Liver (tissue), 9 donors: ENCODE data around the gene ZNF358. TPM values are rescaled to one million over a fixed set of nuclear protein-coding genes. Genes with fewer than 3 reads are reported as not detected.
"Not testable (repeated sequence)": the region's sequence is repeated elsewhere in the genome, so short reads cannot be mapped to it uniquely, and the experiment has no call there.

Experiments used
- DNase-seq: peaks from one replicate; pipeline ENCODE4 v3.0.0-alpha.2; 2017; ENCODE audit warnings: low spot score
- H3K27ac ChIP-seq, 2 donors: one replicate each; pipeline ENCODE4 v1.7.0; 2013; ENCODE audit warnings: inconsistent platforms in 2 of 2, low read length in 2 of 2, control low read depth in 1 of 2, low read depth in 1 of 2, mild to moderate bottlenecking in 1 of 2
- H3K27me3 ChIP-seq, 4 donors: one replicate each; pipeline versions ENCODE4 v1.6.1 to v1.7.0; 2013; ENCODE audit warnings: low read length in 3 of 4, inconsistent platforms in 1 of 4, mild to moderate bottlenecking in 1 of 4, moderate library complexity in 1 of 4; ENCODE audit not compliant: control insufficient read depth in 4 of 4, insufficient read depth in 4 of 4
- H3K36me3 ChIP-seq, 4 donors: one replicate each; pipeline versions ENCODE4 v1.6.1 to v1.7.0; 2013; ENCODE audit warnings: low read length in 3 of 4, mild to moderate bottlenecking in 3 of 4, low read depth in 1 of 4, moderate library complexity in 1 of 4; ENCODE audit not compliant: control insufficient read depth in 4 of 4, insufficient read depth in 3 of 4
- H3K4me1 ChIP-seq, 4 donors: one replicate each; pipeline versions ENCODE4 v1.6.1 to v1.7.0; 2013; ENCODE audit warnings: low read length in 3 of 4, mild to moderate bottlenecking in 3 of 4, moderate library complexity in 1 of 4; ENCODE audit not compliant: control insufficient read depth in 4 of 4, insufficient read depth in 4 of 4
- H3K4me3 ChIP-seq, 3 donors: one replicate each; pipeline versions ENCODE4 v1.6.1 to v1.7.0; 2013; ENCODE audit warnings: low read length in 3 of 3, control low read depth in 1 of 3, low read depth in 1 of 3, mild to moderate bottlenecking in 1 of 3
- H3K9ac ChIP-seq, 2 donors: one replicate each; pipeline ENCODE4 v1.7.0; 2013; ENCODE audit warnings: low read length in 2 of 2, mild to moderate bottlenecking in 2 of 2, moderate library complexity in 2 of 2, control low read depth in 1 of 2, low read depth in 1 of 2
- H3K9me3 ChIP-seq, 4 donors: one replicate each; pipeline versions ENCODE4 v1.6.1 to v1.7.0; 2013; ENCODE audit warnings: low read length in 3 of 4; ENCODE audit not compliant: control insufficient read depth in 4 of 4
- CTCF ChIP-seq: fragments of 150-350 bp; IDR thresholded peaks from 2 replicates; pipeline ENCODE4 v1.5.1; 2017; ENCODE audit warnings: improper control_type of control experiment, low read depth, low read length; ENCODE audit not compliant: missing input control
- EGR1 ChIP-seq, 2 donors: IDR thresholded peaks; 2 replicates each; pipeline ENCODE4 v1.6.1; 2016 to 2018; ENCODE audit warnings: antibody characterized with exemption in 2 of 2, low read depth in 2 of 2
- FOXA1 ChIP-seq: IDR thresholded peaks from 2 replicates; pipeline ENCODE4 v1.6.1; 2016; ENCODE audit warnings: antibody characterized with exemption
- GABPA ChIP-seq, 2 donors: IDR thresholded peaks in 1 of 2; conservative IDR thresholded peaks in 1 of 2; 2 replicates each; pipeline ENCODE4 v1.6.1; 2016; ENCODE audit warnings: antibody characterized with exemption in 2 of 2, mild to moderate bottlenecking in 1 of 2, moderate library complexity in 1 of 2
- HNF4G ChIP-seq: IDR thresholded peaks from 2 replicates; pipeline ENCODE4 v1.6.1; 2016; ENCODE audit warnings: antibody characterized with exemption
- JUND ChIP-seq, 2 donors: IDR thresholded peaks; 2 replicates each; pipeline ENCODE4 v1.6.1; 2016; ENCODE audit warnings: antibody characterized with exemption in 2 of 2
- RAD21 ChIP-seq, 2 donors: IDR thresholded peaks; 2 replicates each; pipeline ENCODE4 v1.6.1; 2016; ENCODE audit warnings: antibody characterized with exemption in 2 of 2, mild to moderate bottlenecking in 2 of 2
- REST ChIP-seq: IDR thresholded peaks from 2 replicates; pipeline ENCODE4 v1.6.1; 2016; ENCODE audit warnings: antibody characterized with exemption, mild to moderate bottlenecking
- RXRA ChIP-seq, 2 donors: IDR thresholded peaks; 2 replicates each; pipeline ENCODE4 v1.6.1; 2017 to 2018; ENCODE audit warnings: antibody characterized with exemption in 2 of 2, mild to moderate bottlenecking in 1 of 2
- SP1 ChIP-seq: IDR thresholded peaks from 2 replicates; pipeline ENCODE4 v1.6.1; 2018; ENCODE audit warnings: antibody characterized with exemption, mild to moderate bottlenecking
- ZBTB33 ChIP-seq: IDR thresholded peaks from 2 replicates; pipeline ENCODE4 v1.6.1; 2016; ENCODE audit warnings: antibody characterized with exemption
- WGBS: extraction: QIAGEN DNeasy Blood & Tissue Kit; methylation state at CpG from one replicate; pipeline ENCODE4 v1.1.7; 2013; 5-methylcytosine and 5-hydroxymethylcytosine counted together
- polyA plus RNA-seq, 2 donors: library from polyadenylated mRNA; stranded (reverse) in 1 of 2; unstranded in 1 of 2; fragments of 200-250 nt in 1 of 2; fragments of >200 nt in 1 of 2; fragmentation: Nextera tagmentation in 1 of 2; extraction: Ambion mirVana in 1 of 2; gene quantifications; one replicate each; pipeline versions ENCODE4 v1.2.1 to v1.2.3, GENCODE V29; 2013 to 2015
- total RNA-seq, 2 donors: library from RNA; depleted of rRNA; stranded (reverse); fragments of >200 nt; gene quantifications; one replicate each; pipeline ENCODE4 v1.2.3, GENCODE V29; 2014
- donor health status: healthy.
- donor health status: healthy.
- donor health status: healthy.
- donor health status: healthy.
- donor health status: healthy.

ZNF358 gene
- total and polyA plus RNA-seq, 4 donors = 5.7 to 18.2 (median 12.5) TPM

GRCh38 chr19:7535998-7536695 lies 20.2 kb downstream of the ZNF358 start:
- H3K9me3 ChIP-seq = no peaks in the 10 kb centered on the region
- peak; percentile 61 for DNase-seq
- H3K9ac ChIP-seq = peak overlapping the region in 1 of 2 donors; percentile 88
- TF ChIP-seq CTCF = no peak
- TF ChIP-seq RAD21 (IDR thresholded peaks at IDR 0.05) = no peak
- TF ChIP-seq HNF4G = no peak
- TF ChIP-seq REST = no peak
- no peak for TF ChIP-seq GABPA (IDR thresholded peaks at IDR 0.05 in 1 of 2, conservative IDR thresholded peaks at IDR 0.05 in 1 of 2)
- TF ChIP-seq EGR1 (IDR thresholded peaks at IDR 0.05; ENCODE audit: low read depth in 2 of 2) = no peak
- TF ChIP-seq ZBTB33 = no peak
- TF ChIP-seq SP1 = no peak
- TF ChIP-seq FOXA1 = no peak
- no peak for TF ChIP-seq JUND (IDR thresholded peaks at IDR 0.05)
- no peak for TF ChIP-seq RXRA (IDR thresholded peaks at IDR 0.05)
- WGBS = 35% methylated on average over 30 of the region's 30 CpGs
- H3K36me3 ChIP-seq = peaks cover 3 to 25% (median 6%) of the 10 kb centered on the region in 4 donors
- peaks cover 4 to 31% (median 22%) of the 10 kb centered on the region in 4 donors for H3K4me1 ChIP-seq
- peak overlapping the region; percentile 59 to 94 (median 71) for H3K4me3 ChIP-seq
- H3K27ac ChIP-seq = peak overlapping the region; percentile 84 to 95
- no peaks in the 10 kb centered on the region for H3K27me3 ChIP-seq

- not testable (repeated sequence) for H3K27me3 ChIP-seq, H3K9me3 ChIP-seq, H3K27ac ChIP-seq, DNase-seq, H3K9ac ChIP-seq, H3K4me3 ChIP-seq
- 96% methylated on average over 5 of the region's 5 CpGs for WGBS
- H3K36me3 ChIP-seq = peaks cover 14 to 47% (median 16%) of the 10 kb centered on the region in 4 donors
- H3K4me1 ChIP-seq = peaks cover 0 to 23% (median 17%) of the 10 kb centered on the region in 4 donors
Observed at GRCh38 chr19:7538990-7539389, 23.1 kb downstream of the ZNF358 start.
